ENCODE results near the gene PPP2R5E.

DNA sequence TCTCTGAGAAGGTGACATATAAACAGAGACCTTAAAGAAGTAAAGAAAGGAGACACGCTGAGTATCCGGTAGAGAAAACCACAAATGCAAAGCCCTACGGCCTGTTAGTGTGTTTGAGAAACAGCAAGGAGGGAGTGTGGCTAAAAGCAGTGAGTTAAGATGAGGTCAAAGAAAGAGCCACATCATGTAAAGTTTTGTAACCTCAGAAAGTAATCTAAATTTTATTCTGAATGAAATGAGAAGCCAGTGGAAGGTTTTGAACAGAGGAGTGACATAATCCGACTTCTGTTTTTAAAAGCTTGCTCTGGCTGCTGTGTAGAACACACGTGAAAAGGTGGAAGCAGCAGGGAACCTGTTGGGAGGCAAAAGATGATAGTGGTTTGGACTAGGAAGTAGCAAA lies 32.6 kb downstream of the PPP2R5E start:
- TF ChIP-seq POLR2A (IDR thresholded peaks at IDR 0.05; ENCODE audit: extremely low read depth, insufficient read length) (no peak), CTCF (IDR thresholded peaks at IDR 0.05; ENCODE audit: low read depth, low read length) (no peak)

Data from NB4 (cell line).